HCT116 (cell line): Measurements from ENCODE around the gene HSPA12B. TPM values are rescaled to one million over a fixed set of nuclear protein-coding genes. Genes with fewer than 3 reads are reported as not detected.

Experiments
- CBX3 ChIP-seq: IDR thresholded peaks from 2 replicates; pipeline ENCODE4 v1.6.1; 2012; ENCODE audit warnings: low read depth
- EGR1 ChIP-seq: IDR thresholded peaks from 2 replicates; pipeline ENCODE4 v1.6.1; 2012; ENCODE audit warnings: low read depth
- EZH2 ChIP-seq: fragments of 200-600 bp; sonication (generic); IDR thresholded peaks from 2 replicates; pipeline ENCODE4 v1.6.1; 2017; ENCODE audit warnings: antibody characterized with exemption, mixed run types
- FOSL1 ChIP-seq: IDR thresholded peaks from 2 replicates; pipeline ENCODE4 v1.6.1; 2012; ENCODE audit warnings: low read depth
- ZNF274 ChIP-seq: fragments of 200-500 bp; sonication (Bioruptor generic); IDR thresholded peaks from 2 replicates; pipeline ENCODE4 v1.6.1; 2014; ENCODE audit warnings: mild to moderate bottlenecking, low read depth, low read length, inconsistent platforms
- total RNA-seq: library from RNA; stranded (reverse); gene quantifications from one replicate; pipeline ENCODE4 v1.2.1, GENCODE V29; 2021; ENCODE audit not compliant: unreplicated experiment
- TF ChIP-seq, protein P1 (sequence below): IDR thresholded peaks from 2 replicates; pipeline ENCODE4 v1.6.1; 2012; ENCODE audit warnings: low read depth
- TF ChIP-seq, protein P2 (sequence below): IDR thresholded peaks from 2 replicates; pipeline ENCODE4 v1.6.1; 2011; ENCODE audit warnings: mild to moderate bottlenecking, low read length, moderate library complexity; ENCODE audit not compliant: insufficient replicate concordance; ENCODE audit errors: extremely low read depth

The HSPA12B gene
- total RNA-seq, 1 experiment from 2014 or later: not detected

DNA sequence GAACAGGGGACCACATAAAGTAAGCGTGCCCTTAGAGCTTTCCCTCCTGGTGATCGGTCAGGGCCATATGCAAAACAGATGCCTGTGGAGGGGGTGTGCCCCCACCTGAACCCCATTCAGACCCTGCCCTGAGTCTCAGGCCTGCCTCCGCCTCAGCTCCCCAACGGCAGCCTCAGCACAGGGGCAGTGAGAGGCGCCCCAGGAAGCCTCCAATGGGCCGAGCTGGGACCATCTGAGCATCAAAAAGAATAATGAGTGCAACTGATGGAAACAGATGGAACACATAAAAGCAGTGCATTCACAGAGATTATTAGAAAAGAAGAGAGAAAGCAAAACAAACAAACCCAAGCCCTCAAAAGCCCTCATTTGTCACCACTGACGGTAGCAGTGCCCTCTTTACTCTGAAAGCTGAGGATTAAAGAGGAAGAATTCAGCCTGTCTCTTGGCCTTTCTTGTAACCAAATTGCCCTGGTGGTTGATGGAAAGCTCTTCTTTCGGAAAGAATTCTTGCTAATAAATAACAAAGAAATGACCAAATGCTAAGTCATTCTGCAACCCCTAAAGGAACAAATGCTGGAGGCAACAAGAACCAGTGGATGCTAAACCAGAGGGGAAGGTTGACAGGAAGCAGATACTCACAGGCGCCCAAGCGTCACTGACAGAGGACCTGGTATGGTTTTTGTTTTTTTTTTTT, 28.3 kb downstream of the HSPA12B start (continued):
- TF ChIP-seq EGR1 (no peak), CBX3 (no peak), EZH2 (no peak), FOSL1 (no peak), ZNF274 (no peak)
- TF ChIP-seq, protein P1, sequence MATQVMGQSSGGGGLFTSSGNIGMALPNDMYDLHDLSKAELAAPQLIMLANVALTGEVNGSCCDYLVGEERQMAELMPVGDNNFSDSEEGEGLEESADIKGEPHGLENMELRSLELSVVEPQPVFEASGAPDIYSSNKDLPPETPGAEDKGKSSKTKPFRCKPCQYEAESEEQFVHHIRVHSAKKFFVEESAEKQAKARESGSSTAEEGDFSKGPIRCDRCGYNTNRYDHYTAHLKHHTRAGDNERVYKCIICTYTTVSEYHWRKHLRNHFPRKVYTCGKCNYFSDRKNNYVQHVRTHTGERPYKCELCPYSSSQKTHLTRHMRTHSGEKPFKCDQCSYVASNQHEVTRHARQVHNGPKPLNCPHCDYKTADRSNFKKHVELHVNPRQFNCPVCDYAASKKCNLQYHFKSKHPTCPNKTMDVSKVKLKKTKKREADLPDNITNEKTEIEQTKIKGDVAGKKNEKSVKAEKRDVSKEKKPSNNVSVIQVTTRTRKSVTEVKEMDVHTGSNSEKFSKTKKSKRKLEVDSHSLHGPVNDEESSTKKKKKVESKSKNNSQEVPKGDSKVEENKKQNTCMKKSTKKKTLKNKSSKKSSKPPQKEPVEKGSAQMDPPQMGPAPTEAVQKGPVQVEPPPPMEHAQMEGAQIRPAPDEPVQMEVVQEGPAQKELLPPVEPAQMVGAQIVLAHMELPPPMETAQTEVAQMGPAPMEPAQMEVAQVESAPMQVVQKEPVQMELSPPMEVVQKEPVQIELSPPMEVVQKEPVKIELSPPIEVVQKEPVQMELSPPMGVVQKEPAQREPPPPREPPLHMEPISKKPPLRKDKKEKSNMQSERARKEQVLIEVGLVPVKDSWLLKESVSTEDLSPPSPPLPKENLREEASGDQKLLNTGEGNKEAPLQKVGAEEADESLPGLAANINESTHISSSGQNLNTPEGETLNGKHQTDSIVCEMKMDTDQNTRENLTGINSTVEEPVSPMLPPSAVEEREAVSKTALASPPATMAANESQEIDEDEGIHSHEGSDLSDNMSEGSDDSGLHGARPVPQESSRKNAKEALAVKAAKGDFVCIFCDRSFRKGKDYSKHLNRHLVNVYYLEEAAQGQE: no peak
- TF ChIP-seq, protein P2, sequence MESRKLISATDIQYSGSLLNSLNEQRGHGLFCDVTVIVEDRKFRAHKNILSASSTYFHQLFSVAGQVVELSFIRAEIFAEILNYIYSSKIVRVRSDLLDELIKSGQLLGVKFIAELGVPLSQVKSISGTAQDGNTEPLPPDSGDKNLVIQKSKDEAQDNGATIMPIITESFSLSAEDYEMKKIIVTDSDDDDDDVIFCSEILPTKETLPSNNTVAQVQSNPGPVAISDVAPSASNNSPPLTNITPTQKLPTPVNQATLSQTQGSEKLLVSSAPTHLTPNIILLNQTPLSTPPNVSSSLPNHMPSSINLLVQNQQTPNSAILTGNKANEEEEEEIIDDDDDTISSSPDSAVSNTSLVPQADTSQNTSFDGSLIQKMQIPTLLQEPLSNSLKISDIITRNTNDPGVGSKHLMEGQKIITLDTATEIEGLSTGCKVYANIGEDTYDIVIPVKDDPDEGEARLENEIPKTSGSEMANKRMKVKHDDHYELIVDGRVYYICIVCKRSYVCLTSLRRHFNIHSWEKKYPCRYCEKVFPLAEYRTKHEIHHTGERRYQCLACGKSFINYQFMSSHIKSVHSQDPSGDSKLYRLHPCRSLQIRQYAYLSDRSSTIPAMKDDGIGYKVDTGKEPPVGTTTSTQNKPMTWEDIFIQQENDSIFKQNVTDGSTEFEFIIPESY: no peak
